HCT116 (cell line): ENCODE data around the gene CUL4A. TPM values are rescaled to one million over a fixed set of nuclear protein-coding genes. Genes with fewer than 3 reads are reported as not detected.

ENCODE experiments used
- ATAC-seq: fragments of 200-7000 bp; cut with Tn5 transposase; 2 replicates; pipeline ENCODE4 v1.9.1; 2020; ENCODE audit warnings: mild to moderate bottlenecking, moderate library complexity
- BruUV-seq: library from RNA; stranded (reverse); fragments of 400-500 nt; replicated peaks from 2 replicates; lab custom pipeline; 2021; lab: Mats Ljungman, UMichigan
- CTCF ChIA-PET: fragments of 300-600 bp; sonication (Branson Sonifier 250); formaldehyde crosslinking; loops from one replicate; lab custom pipeline; 2021; ENCODE audit warnings: antibody characterized with exemption; lab: Charles Lee
- POLR2A ChIA-PET: fragments of 300-600, 350-600 bp; sonication (Branson Sonifier 250); formaldehyde crosslinking; loops from one replicate; lab custom pipeline; 2021; ENCODE audit warnings: antibody characterized with exemption; lab: Charles Lee
- RAD21 ChIA-PET, 2 experiments: fragments of 300-600 bp; sonication (Branson Sonifier 250); formaldehyde crosslinking; loops; one replicate each; lab custom pipeline; 2023; ENCODE audit warnings: low total read pairs in 2 of 2; ENCODE audit not compliant: uncharacterized antibody in 2 of 2, unreplicated experiment in 2 of 2, low non-redundant PET in 1 of 2; lab: Charles Lee
- DNase-seq: peaks from one replicate; pipeline ENCODE4 v3.0.0-alpha.2; 2010; ENCODE audit warnings: low read depth, low spot score
- H2AFZ ChIP-seq: fragments of 200-600 bp; shearing (Covaris generic), sonication (generic); 2 replicates; pipeline ENCODE4 v1.6.1; 2017; ENCODE audit warnings: low read depth, mixed run types, mixed read lengths, antibody characterized with exemption, low read length; ENCODE audit not compliant: poor library complexity, severe bottlenecking
- H3K27ac ChIP-seq: 2 replicates; pipeline ENCODE4 v1.5.1; 2012; ENCODE audit warnings: low read depth, low read length
- H3K27me3 ChIP-seq: fragments of 200-600 bp; sonication (generic); 2 replicates; pipeline ENCODE4 v1.6.1; 2016; ENCODE audit warnings: mixed run types, low read length, mixed read lengths; ENCODE audit not compliant: insufficient read depth
- H3K36me3 ChIP-seq, 2 experiments: fragments of 200-500 bp in 1 of 2; fragments of 200-600 bp in 1 of 2; sonication (Bioruptor generic) in 1 of 2; sonication (generic) in 1 of 2; 2 replicates each; pipeline versions ENCODE4 v1.5.1 to v1.6.1; 2014 to 2016; ENCODE audit warnings: low read length in 2 of 2, inconsistent platforms in 1 of 2, mixed read lengths in 1 of 2, mixed run types in 1 of 2; ENCODE audit not compliant: insufficient read depth in 2 of 2, control insufficient read depth in 1 of 2
- H3K4me1 ChIP-seq, 2 experiments: fragments of 200-600 bp in 1 of 2; sonication (generic) in 1 of 2; 2 replicates each; pipeline versions ENCODE4 v1.5.1 to v1.6.1; 2012 to 2017; ENCODE audit warnings: low read length in 2 of 2, inconsistent platforms in 1 of 2, mild to moderate bottlenecking in 1 of 2, mixed read lengths in 1 of 2, mixed run types in 1 of 2, moderate library complexity in 1 of 2; ENCODE audit not compliant: insufficient read depth in 2 of 2, control insufficient read depth in 1 of 2
- H3K4me2 ChIP-seq: fragments of 200-600 bp; sonication (generic); 2 replicates; pipeline ENCODE4 v1.6.1; 2017; ENCODE audit warnings: mixed run types, low read length, mixed read lengths
- H3K4me3 ChIP-seq, 2 experiments: fragments of 200-600 bp in 1 of 2; sonication (generic) in 1 of 2; replicated peaks in 1 of 2; 2 replicates each; pipeline ENCODE4 v1.5.1; 2011 to 2016; ENCODE audit warnings: low read length in 2 of 2, control low read depth in 1 of 2, low read depth in 1 of 2, mild to moderate bottlenecking in 1 of 2, mixed read lengths in 1 of 2, mixed run types in 1 of 2
- H3K79me2 ChIP-seq: fragments of 200-600 bp; sonication (generic); 2 replicates; pipeline ENCODE4 v1.6.1; 2017; ENCODE audit warnings: mild to moderate bottlenecking, mixed run types, low read length, moderate library complexity, mixed read lengths; ENCODE audit not compliant: insufficient read depth
- H3K9ac ChIP-seq: fragments of 200-600 bp; sonication (generic); 2 replicates; pipeline ENCODE4 v1.6.1; 2016; ENCODE audit warnings: low read length, mixed read lengths
- H3K9me2 ChIP-seq: fragments of 200-600 bp; sonication (generic), shearing (Covaris generic); 2 replicates; pipeline ENCODE4 v1.6.1; 2017; ENCODE audit warnings: mixed run types, mild to moderate bottlenecking, moderate library complexity; ENCODE audit not compliant: insufficient read depth
- H3K9me3 ChIP-seq, 2 experiments: fragments of 200-500 bp in 1 of 2; fragments of 200-600 bp in 1 of 2; sonication (Bioruptor generic) in 1 of 2; sonication (generic) in 1 of 2; 2 replicates each; pipeline ENCODE4 v1.6.1; 2014 to 2017; ENCODE audit warnings: low read length in 2 of 2, mixed read lengths in 2 of 2, inconsistent platforms in 1 of 2, low read depth in 1 of 2, mild to moderate bottlenecking in 1 of 2, mixed run types in 1 of 2, moderate library complexity in 1 of 2; ENCODE audit not compliant: control insufficient read depth in 1 of 2, insufficient read depth in 1 of 2
- H4K20me1 ChIP-seq: fragments of 200-600 bp; sonication (generic), shearing (Covaris generic); 2 replicates; pipeline ENCODE4 v1.6.1; 2017; ENCODE audit warnings: mixed run types, mild to moderate bottlenecking, moderate library complexity; ENCODE audit not compliant: insufficient read depth
- ATF3 ChIP-seq: IDR thresholded peaks from 2 replicates; pipeline ENCODE4 v1.6.1; 2012
- CBX3 ChIP-seq: IDR thresholded peaks from 2 replicates; pipeline ENCODE4 v1.6.1; 2012; ENCODE audit warnings: low read depth
- CEBPB ChIP-seq: IDR thresholded peaks from 2 replicates; pipeline ENCODE4 v1.6.1; 2012; ENCODE audit warnings: low read depth
- CTCF ChIP-seq, 3 experiments: fragments of 200-600 bp in 1 of 3; sonication (generic) in 1 of 3; IDR thresholded peaks in 2 of 3; conservative IDR thresholded peaks in 1 of 3; 2 replicates each; pipeline ENCODE4 v1.5.1; 2012 to 2017; ENCODE audit warnings: low read depth in 2 of 3, low read length in 2 of 3, antibody characterized with exemption in 1 of 3, borderline replicate concordance in 1 of 3, control low read depth in 1 of 3, mild to moderate bottlenecking in 1 of 3, mixed read lengths in 1 of 3, mixed run types in 1 of 3, moderate library complexity in 1 of 3; ENCODE audit not compliant: insufficient read depth in 1 of 3
- EZH2 ChIP-seq: fragments of 200-600 bp; sonication (generic); IDR thresholded peaks from 2 replicates; pipeline ENCODE4 v1.6.1; 2017; ENCODE audit warnings: antibody characterized with exemption, mixed run types
- EZH2phosphoT487 ChIP-seq: fragments of 200-600 bp; IDR thresholded peaks from 2 replicates; pipeline ENCODE4 v1.6.1; 2018; ENCODE audit warnings: antibody characterized with exemption, borderline replicate concordance
- FOSL1 ChIP-seq: IDR thresholded peaks from 2 replicates; pipeline ENCODE4 v1.6.1; 2012; ENCODE audit warnings: low read depth
- POLR2A ChIP-seq: IDR thresholded peaks from 2 replicates; pipeline ENCODE4 v1.7.0; 2011; ENCODE audit warnings: borderline replicate concordance; ENCODE audit not compliant: insufficient read depth, insufficient read length; ENCODE audit errors: extremely low read depth
- RAD21 ChIP-seq: IDR thresholded peaks from 2 replicates; pipeline ENCODE4 v1.6.1; 2012; ENCODE audit warnings: low read depth, mild to moderate bottlenecking
- SIN3A ChIP-seq: IDR thresholded peaks from 2 replicates; pipeline ENCODE4 v1.6.1; 2012; ENCODE audit warnings: low read depth
- SP1 ChIP-seq: IDR thresholded peaks from 2 replicates; pipeline ENCODE4 v1.6.1; 2012; ENCODE audit warnings: low read depth
- TCF7L2 ChIP-seq: IDR thresholded peaks from 2 replicates; pipeline ENCODE4 v1.7.0; 2011; ENCODE audit warnings: borderline replicate concordance, inconsistent platforms; ENCODE audit not compliant: insufficient read depth, insufficient read length; ENCODE audit errors: extremely low read depth
- YY1 ChIP-seq: IDR thresholded peaks from 2 replicates; pipeline ENCODE4 v1.6.1; 2011; ENCODE audit warnings: low read length, low read depth, moderate library complexity, mild to moderate bottlenecking; ENCODE audit not compliant: insufficient replicate concordance; ENCODE audit errors: extremely low read depth
- ZFX ChIP-seq: fragments of 450-650 bp; IDR thresholded peaks from 2 replicates; pipeline ENCODE4 v1.6.1; 2017
- ZNF274 ChIP-seq: fragments of 200-500 bp; sonication (Bioruptor generic); IDR thresholded peaks from 2 replicates; pipeline ENCODE4 v1.6.1; 2014; ENCODE audit warnings: mild to moderate bottlenecking, low read depth, low read length, inconsistent platforms
- intact Hi-C: fragments of 100-400 bp; cut with micrococcal nuclease; formaldehyde crosslinking; loops from 2 replicates; pipeline ENCODE4 v1.10.0; 2022
- total RNA-seq: library from RNA; stranded (reverse); gene quantifications from one replicate; pipeline ENCODE4 v1.2.1, GENCODE V29; 2021; ENCODE audit not compliant: unreplicated experiment
- TF ChIP-seq, protein P1 (sequence below): IDR thresholded peaks from 2 replicates; pipeline ENCODE4 v1.6.1; 2012; ENCODE audit warnings: low read depth
- TF ChIP-seq, protein P2 (sequence below): IDR thresholded peaks from 2 replicates; pipeline ENCODE4 v1.6.1; 2011; ENCODE audit warnings: mild to moderate bottlenecking, low read length, moderate library complexity; ENCODE audit not compliant: insufficient replicate concordance; ENCODE audit errors: extremely low read depth

CUL4A gene
- total RNA-seq, 1 experiment from 2014 or later: 76.5 TPM

DNA sequence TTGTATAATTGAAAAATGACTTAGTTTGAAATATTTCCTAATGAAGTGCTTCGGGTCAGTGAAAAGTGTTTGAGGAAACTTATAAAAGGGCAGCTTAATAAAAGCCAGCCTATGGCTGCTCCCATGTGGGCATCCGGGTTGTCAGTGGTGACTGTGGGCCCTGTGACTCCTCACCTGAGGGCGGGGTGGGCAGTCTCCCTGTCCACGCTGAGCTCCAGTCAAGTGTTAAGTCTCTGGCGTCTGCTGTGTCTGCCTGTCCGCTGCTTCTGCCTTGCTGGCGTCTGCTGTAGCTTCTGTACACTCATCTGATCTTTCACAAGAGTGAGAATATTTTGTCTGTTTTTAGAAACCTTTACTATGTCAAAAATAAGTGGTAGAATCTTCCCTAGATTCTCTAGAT, 94.7 kb downstream of the CUL4A start:
- POLR2A ChIA-PET: no interaction called here
- ATAC-seq: no peak

More for the DNA sequence above, 94.7 kb downstream of the CUL4A start:
- Histone ChIP-seq H3K27me3 (no peaks in the 10 kb centered on the region), H4K20me1 (no peaks in the 10 kb centered on the region), H3K4me2 (no peak overlapping the region), H3K36me3 (no peaks in the 10 kb centered on the region), H2AFZ (no peak overlapping the region), H3K9me3 (no peaks in the 10 kb centered on the region), H3K9me2 (no peaks in the 10 kb centered on the region), H3K79me2 (peaks cover 93% of the 10 kb centered on the region), H3K27ac (no peak overlapping the region), H3K9ac (no peak overlapping the region), H3K4me3 (no peak overlapping the region), H3K4me1 (no peaks in the 10 kb centered on the region)
- no peak for DNase-seq
- no peak for TF ChIP-seq ZFX
- no peak for TF ChIP-seq EZH2
- TF ChIP-seq RAD21: no peak
- no peak for TF ChIP-seq POLR2A
- no peak for TF ChIP-seq ATF3
- TF ChIP-seq YY1: no peak
- no peak for TF ChIP-seq ZNF274
- TF ChIP-seq EZH2phosphoT487: no peak
- no peak for TF ChIP-seq CEBPB
- no peak for TF ChIP-seq TCF7L2
- no peak for TF ChIP-seq CTCF (IDR thresholded peaks at IDR 0.05 in 2 of 3, conservative IDR thresholded peaks at IDR 0.05 in 1 of 3; ENCODE audit: borderline replicate concordance in 1 of 3, insufficient read depth in 1 of 3, low read depth in 2 of 3, low read length in 2 of 3)
- TF ChIP-seq, protein P1, sequence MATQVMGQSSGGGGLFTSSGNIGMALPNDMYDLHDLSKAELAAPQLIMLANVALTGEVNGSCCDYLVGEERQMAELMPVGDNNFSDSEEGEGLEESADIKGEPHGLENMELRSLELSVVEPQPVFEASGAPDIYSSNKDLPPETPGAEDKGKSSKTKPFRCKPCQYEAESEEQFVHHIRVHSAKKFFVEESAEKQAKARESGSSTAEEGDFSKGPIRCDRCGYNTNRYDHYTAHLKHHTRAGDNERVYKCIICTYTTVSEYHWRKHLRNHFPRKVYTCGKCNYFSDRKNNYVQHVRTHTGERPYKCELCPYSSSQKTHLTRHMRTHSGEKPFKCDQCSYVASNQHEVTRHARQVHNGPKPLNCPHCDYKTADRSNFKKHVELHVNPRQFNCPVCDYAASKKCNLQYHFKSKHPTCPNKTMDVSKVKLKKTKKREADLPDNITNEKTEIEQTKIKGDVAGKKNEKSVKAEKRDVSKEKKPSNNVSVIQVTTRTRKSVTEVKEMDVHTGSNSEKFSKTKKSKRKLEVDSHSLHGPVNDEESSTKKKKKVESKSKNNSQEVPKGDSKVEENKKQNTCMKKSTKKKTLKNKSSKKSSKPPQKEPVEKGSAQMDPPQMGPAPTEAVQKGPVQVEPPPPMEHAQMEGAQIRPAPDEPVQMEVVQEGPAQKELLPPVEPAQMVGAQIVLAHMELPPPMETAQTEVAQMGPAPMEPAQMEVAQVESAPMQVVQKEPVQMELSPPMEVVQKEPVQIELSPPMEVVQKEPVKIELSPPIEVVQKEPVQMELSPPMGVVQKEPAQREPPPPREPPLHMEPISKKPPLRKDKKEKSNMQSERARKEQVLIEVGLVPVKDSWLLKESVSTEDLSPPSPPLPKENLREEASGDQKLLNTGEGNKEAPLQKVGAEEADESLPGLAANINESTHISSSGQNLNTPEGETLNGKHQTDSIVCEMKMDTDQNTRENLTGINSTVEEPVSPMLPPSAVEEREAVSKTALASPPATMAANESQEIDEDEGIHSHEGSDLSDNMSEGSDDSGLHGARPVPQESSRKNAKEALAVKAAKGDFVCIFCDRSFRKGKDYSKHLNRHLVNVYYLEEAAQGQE: no peak
- TF ChIP-seq CBX3: no peak
- TF ChIP-seq SP1: no peak
- no peak for TF ChIP-seq FOSL1
- TF ChIP-seq, protein P2, sequence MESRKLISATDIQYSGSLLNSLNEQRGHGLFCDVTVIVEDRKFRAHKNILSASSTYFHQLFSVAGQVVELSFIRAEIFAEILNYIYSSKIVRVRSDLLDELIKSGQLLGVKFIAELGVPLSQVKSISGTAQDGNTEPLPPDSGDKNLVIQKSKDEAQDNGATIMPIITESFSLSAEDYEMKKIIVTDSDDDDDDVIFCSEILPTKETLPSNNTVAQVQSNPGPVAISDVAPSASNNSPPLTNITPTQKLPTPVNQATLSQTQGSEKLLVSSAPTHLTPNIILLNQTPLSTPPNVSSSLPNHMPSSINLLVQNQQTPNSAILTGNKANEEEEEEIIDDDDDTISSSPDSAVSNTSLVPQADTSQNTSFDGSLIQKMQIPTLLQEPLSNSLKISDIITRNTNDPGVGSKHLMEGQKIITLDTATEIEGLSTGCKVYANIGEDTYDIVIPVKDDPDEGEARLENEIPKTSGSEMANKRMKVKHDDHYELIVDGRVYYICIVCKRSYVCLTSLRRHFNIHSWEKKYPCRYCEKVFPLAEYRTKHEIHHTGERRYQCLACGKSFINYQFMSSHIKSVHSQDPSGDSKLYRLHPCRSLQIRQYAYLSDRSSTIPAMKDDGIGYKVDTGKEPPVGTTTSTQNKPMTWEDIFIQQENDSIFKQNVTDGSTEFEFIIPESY: no peak
- TF ChIP-seq SIN3A: no peak
- ChIA-PET RAD21 (no interaction called here), CTCF (no interaction called here)
- intact Hi-C loops: no loop called here
- no TSS peak for BruUV-seq
